HG03442 (cell line): Measurements from ENCODE around the gene IL4R.

ENCODE experiments used
- ATAC-seq: cut with Tn5 transposase; IDR thresholded peaks from one replicate; pipeline ENCODE4 v1.9.1; 2021; ENCODE audit warnings: mild to moderate bottlenecking, moderate library complexity; ENCODE audit not compliant: unreplicated experiment

The IL4R gene

DNA sequence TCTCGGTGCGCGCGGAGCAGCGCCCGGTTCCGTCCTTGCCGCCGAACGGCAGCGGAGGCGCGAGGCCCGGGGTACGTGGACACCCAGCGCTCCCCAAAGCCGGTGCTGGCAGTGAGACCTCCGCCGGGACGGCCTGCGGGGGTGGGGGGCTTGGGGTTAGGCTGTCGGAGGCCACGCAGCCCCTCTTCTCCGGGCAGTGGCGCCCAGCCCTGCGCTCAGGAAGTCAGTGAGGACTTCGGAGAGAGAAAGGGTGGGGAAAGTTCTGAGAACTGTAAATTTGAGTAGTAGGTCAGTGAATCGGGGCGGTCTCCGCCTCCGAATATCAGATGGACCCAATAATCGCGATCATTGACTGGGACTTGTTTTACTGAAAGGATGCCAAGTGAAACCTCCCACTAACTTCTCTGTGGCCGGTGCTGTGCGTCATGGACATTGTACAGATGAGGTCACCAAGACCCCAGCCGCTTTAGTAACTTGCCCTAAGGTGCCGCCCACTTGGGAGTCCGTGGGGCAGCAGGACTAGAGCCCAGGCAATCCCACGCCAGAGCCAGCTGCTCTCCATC is 468 bp downstream of the IL4R start:
- ATAC-seq = peak; percentile 21

DNA sequence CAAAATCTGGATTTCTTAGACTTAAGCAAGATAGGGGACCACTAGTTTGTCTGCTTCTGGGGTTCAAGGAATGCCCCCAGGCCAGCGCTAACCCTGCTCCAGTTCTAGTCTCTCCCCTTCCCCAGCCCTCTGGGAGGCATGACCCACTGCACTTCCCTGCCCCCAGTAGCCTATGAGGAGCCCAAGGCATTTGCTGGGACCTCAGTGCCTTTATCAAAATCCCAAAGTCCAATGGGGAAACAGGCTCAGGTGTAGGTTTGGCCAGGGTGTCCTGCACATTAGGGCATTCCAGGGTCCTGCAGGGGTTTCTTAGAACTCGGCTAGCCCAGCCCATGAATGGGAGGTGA is 1.2 kb downstream of the IL4R start:
- no peak for ATAC-seq

DNA sequence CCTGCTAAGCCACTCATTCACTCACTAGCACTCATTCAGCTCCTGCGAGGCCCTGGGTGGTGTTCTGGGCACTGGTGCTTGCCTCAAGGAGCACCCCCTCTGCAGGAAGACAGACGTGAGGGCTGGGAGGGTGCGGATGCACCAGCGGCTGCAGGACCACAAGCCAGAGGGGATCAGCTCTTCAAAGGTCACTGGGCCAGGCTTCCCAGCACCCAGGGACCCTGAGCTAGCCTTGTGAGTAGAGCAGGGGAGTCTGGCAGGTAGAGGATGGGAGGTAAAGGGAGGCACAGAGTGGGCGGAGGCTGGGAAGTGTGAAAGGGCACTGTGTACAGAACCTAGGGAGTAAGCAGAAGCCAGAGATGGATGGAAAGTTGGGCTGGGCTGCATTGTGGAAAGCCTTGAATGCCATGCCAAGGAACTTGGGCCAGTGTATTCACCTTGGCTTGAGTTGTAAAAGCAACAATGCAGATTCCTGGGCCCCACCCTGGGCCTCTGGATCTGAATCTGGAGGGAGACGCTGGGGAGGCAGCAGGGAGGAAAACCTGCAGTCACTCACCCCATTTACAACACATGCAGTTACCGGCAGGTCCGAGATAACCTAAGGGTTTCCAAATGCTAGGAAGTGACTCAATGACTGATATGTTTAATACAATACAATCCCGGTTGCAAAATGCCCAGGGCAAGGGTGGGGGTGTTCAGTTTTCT is 1.7 kb downstream of the IL4R start:
- ATAC-seq = no peak

DNA sequence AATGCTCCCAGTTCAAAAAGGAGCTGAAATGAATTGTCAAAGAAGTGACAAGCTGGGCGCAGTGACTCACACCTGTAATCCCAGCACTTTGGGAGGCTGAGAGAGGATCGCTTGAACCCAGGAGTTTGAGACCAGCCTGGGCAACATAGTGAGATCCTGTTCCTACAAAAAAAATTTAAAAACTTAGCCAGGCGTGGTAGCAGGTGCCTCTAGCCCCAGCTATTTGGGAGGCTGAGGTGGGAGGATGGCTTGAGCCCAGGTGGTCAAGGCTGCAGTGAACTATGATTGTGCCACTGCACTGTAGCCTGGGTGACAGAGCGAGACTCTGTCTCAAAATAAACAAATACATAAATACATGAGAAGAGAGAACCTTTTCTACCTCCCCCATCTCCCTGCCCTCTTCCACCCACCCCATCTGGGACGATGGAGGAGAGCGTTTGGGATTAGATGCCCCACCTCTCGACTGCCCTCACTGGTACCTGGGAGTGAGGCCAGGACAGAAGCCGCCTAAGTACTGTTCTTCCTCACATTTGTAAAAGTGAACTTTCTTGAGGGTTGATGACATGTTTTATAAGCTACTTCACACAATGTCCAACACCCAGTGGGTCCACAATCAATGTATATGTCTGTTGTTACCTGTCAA is 2.4 kb downstream of the IL4R start:
- ATAC-seq = no peak

DNA sequence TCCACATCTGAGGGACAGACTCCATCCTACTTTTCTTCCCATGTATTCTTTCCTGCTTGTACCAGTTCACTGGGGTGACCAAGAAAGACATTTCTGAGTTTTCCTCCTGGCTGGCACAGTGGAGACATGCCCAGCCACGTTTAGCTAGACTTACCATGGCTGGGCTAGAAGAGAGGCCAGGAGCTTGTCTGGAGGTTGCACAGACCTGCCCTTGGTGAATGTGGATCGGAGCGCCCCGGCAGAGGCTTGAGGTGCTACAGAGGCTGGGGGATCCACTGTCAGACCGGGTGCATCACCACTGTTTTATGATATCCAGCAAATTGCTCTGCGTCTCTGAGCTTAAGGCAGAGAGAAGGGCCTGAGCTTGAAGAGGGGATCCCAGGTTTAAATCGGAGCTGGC is 3.5 kb downstream of the IL4R start:
- no peak for ATAC-seq

DNA sequence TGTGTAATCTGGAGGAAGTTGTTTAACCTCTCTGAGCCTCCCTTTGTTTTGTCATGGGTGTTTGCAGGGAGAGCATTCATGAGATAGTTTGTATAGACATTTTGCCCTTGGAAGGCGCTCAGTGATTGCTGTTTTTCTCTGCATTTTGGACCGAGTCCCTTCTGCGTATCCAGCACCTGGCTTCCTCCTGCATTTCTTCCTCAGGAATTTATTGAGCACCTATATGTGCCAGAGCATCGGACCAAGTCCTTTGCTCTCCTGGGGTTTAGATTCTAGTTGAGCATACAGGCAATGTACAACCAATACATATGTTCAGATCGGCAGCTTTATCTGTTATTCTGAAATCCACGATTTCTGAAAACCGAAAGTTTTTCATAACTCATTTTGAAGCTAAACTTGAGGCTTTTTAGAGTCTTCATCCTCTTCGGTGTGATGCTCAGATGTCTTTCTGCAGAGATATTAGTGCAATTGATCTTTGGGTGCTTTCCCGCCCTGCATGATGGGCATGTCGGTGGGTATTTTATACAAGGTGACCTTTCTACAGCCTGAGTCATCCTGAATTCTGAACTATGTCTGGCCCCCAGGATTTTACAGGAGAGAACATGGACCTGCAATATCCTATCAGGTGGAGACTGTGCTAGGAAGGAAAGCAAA is 4.1 kb downstream of the IL4R start:
- ATAC-seq = no peak

DNA sequence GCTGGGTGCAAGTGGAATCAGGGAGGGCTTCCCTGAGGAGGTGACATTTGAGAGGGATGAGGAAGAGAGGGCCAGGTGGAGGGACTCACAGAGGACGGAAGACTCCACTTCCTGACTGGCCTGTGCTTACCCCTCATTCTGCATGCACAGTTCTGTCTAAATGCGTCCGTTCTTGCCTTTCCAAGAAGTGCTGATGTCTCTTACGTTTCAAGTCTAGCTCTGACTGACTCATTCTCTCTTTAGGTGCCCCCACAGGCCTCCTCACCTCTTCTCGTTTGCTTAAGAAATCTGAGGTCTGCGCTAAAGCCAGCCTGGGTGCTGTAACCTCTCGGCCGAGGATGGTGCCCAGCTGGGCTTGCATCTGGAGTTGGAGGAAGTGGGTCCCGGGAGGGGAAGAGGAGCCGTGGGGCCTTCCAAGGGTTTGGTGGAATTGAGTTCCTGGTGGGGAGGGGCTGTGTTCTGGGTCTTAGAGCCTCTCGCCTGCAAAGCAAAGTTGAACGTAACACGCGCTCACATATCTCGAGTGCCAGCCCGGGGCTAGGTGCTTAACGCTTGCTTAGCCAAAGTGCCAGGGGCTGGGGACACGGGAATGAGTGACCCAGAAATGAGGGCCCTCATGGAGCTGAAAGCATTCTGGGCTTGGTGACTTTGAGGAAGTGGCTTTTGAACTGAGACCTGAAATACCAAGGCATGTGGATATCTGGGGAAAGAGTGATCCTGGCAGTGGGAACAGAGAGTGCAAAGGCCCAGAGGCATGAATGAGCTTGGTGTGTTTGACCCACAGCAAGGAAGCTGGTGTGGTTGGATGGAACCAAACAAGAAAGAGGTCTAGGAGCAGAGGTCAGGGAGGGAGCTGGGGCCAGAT is 4.8 kb downstream of the IL4R start:
- peak; percentile 41 for ATAC-seq

DNA sequence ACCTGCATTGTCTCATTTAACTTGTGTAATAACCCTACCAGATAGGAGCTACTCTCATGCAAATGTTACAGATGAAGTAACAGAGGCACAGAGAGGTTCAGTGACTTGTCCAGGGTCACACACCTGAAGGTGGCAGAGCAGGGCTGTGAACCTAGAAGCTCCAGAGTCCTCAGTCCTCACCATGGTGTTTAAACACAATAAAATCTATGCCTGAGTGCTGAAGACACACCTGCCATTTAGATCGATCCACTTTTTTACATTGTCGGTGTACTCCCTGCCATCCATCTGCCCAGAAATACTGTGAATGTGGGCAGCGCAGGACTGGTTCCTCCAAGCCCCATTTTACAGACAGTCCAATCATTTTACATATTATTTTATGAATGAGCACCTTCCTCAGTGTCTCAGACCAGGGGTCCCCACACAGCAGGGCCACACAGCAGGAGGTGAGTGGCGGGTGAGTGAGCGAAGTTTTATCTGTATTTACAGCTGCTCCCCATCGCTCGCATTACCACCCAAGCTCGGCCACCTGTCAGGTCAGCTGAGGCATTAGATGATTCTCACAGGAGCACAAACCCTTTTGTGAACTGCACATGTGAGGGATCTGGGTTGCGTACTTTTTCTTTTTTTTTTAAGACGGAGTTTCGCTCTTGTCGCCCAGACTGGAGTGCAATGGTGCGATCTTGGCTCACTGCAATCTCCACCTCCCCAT is 5.6 kb downstream of the IL4R start:
- ATAC-seq = no peak

DNA sequence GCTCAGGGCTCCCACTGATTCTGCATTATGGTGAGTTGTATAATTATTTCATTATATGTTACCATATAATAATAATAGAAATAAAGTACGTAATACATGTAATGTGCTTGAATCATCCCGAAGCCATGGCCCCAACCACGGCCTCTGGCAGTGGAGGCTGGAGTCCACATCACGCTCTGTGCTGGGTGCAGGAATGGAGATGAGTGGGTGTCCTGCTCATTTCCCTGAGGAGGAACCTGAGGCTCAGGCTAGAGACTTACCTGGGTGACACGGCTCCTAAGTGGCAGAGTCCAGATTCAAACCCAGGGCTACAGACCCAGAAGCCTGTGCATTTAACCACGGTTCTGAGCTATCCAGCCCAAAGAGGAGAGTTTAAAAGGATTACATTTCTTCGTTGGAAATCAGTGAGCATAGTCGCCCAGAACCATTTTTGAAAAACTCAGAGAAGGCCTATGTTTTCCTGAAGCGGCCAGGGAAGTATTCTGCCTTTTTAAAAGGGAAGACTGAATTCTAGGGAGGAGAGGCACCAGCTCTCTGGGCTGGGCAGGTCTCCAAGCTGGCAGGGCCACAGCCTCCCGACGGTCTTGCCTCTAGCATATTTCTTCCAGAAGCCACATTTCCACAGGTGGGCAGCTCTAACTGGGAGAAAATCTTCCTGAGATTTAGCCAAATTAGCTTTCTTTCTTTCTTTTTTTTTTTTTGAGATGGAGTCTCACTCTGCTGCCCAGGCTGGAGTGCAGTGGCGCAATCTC is 6.7 kb downstream of the IL4R start:
- ATAC-seq = no peak

DNA sequence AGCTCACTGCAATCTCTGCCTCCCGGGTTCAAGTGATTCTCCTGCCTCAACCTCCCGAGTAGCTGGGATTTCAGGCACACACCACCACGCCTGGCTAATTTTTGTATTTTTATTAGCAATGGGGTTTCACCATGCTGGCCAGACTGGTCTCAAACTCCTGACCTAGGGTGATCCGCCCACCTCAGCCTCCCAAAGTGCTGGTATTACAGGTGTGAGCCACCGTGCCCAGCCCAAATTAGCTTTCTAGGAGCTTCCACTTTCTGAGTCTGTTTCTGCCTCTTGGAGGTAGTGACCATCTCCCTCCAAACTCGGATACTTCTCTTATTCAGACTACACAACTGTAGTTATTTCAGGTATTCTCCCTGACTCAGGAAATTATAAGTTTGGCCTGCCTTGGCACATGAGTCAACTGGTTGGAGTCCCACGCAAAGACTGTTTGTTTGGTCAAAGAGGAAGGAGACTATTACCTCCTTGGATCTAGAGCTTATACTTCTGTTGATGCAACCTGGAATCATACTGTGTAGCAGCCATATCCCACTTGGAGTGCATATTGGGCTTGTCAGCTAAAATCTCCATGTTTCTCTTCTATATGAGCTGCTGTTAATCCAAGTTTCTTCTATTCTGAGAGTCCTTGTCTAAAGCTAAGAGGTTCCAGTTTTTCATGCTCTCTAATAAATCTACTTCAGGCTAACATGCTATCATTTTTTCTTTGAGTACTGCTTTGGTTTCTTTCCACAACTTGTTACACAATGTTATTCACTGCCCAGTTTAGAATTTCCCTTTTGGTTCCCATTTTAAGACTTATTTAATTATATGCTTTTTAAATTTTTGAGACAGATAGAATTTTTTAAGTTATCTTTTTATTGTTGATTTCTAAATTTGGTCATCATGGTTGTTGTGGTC is 7.5 kb downstream of the IL4R start:
- ATAC-seq = no peak

DNA sequence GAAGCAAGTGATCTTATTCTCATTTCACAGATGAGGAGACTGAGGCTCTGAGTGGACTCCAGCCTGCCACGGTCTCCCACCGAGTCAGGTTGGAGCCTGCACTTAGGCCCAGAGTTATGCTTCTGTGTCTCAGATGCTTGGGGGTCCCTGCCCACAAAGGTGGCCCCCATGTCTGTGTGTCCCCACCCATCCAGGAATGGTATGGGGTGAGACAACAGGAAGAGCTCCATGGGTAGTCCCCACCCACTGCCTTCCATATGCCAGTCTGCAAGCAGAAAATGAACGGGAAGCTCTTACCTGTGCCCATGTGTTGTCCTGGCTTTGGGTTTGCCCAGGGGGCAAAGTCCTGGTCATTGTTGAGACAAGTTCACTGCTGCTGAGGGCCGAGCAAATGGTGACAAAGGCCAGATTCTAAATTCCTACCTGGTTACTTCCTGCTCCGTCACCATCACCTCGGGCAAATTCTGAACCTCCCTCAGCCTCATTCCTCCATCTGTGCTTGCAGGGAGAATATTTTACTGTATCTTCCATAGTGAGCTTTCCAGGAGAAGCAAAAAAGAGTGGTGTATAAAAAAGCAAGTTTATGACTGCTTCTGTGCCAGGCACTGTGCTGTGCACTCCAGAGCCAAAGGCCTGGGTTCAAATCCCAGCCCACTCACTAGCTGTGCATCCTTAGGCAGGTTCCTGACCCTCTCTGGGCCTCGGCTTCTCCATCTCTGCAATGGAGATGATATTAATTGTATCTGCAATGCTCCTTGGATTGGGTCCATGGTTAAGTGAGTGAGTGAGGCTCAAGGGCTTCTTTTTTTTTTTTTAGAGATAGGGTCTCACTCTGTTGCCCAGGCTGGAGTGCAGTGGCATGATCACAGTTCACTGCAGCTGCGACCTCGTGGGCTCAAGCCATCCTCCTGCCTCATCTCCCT is 9.3 kb downstream of the IL4R start:
- ATAC-seq = no peak

DNA sequence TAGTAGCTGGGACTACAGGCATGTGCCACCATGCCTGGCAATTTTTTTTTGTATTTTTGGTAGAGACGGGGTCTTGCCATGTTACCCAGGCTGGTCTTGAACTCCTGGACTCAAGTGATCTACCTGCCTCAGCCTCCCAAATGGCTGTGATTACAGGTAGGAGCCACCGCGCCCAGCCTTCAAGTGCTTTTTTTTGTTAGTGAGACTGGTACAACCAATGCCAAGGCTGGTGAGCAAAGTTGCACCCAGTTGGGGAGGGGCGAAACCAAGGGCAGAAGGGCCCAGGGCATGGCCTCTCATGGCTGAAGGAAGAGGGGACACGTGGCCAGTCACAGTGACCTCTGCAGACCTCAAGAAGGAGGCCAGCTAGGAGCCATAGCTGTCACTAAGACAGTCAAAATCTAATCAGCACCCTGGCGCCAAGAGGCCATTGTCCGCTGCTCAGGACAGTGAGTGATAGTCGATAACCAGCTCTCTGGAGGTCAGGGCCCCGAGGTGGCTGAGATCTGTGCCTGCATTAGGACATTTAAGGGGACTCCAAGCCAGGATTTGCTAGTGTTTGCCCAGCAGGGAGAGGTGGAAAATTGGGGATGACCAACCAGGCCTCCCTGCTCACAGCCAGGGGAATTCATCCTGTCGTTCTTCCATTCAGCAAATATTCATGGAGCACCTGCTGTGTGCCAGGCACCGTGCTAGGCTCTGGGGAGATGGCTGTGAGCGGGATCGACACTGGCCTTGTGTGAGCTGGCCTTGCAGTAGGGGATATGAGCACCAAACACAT is 10.2 kb downstream of the IL4R start:
- no peak for ATAC-seq

DNA sequence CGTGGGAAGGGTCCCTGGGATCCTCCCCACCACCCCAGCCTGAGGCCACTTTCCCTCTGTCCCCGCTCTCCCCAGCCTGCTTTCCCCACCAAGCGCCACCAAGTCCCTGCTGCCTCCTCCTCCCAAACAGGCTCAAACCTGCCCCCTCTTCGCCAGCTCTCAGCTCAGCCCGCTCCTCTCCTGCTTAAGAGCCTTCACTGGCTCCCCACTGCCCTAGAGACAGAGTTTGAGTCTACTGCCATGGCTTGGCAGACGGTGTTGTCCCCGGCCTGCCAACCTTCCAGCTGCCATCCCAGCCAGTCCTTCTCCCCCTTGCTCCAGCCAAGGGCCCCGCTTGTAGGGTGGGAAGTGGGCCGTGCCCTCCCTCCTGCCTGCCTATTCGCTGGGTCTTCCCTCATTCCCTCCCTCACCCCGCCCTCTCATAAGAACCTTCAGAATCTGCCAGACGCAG is 11.1 kb downstream of the IL4R start:
- ATAC-seq = no peak

DNA sequence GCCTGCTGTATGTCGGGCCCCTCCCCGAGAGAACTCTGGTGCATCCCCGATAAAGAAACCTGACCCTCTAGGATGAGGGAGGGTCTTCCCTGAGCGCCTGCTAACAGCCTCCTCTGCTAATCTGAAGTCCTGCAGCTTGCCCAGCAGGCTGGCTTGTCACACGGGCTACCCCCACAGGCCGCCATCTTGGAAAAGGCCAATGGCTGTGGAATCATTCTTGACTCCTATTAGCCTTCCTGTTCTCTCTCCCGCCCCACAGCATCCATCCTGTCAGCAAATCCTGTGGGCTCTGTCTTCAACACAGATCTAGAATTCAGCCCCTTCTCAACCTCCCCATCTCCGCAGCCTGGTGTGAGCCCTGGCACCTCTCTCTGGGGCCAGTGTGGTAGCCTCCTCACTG is 12.0 kb downstream of the IL4R start:
- ATAC-seq = no peak

DNA sequence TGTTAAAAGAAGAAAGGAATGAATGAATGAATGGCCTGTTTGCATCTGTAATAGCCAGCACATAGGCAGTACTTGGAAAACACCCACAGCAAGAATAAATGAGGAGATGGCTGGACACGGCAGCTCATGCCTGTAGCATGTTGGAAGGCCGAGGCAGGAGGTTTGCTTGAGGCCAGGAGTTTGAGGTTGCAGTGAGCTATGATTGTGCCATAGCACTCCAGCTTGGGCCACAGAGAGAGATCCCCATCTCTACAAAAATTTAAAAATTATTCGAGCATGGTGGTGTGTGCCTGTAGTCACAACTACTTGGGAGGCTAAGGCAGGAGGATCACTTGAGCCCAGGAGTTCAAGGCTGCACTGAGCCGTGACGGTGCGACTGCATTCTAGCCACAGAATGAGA is 12.5 kb downstream of the IL4R start:
- no peak for ATAC-seq

DNA sequence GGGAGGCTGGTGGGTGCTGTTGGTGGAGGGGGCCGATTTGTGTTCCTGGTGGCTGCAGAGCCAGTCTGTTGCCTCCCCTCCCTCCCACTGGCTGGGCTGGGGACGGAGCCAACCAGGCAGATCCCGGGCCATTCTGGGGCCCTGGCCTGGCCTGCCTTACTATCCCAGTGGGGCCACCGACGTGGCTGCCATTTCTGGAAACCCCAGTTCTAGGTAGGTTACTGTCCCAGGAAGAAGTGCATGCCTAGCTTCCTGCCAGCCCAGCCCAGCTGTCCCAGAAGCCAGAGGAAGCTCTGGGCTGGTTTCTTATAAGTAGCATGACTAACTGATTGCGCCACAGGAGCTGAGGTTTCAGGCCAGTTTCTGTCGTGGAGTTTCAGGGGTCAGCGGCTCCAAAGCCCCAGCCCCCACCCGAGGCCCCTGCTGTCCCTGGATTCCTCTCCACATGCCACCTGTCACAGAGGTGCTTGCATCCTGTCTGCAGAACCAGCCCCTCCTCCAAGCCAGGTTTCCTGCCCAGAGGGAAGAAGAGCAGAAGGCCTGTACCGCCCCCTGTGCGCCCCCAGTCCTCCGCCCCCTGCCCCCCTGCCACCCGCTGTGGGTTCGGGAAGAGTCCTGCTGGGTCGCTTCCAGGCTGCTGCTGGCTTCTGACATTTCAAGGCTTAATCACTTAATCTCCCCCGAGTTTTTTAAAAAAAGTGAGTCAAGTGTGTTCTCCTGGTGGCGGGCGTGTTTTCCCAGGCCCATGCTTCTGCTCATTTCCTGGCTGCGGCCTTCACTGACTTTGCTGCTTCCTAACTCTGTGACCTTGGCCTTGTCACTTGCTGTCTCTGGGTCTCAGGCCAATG is 13.2 kb downstream of the IL4R start:
- ATAC-seq = no peak
